Stimulated activated CD4-positive, alpha-beta T cell treated with anti-CD3 and anti-CD28 coated beads, Interleukin-1b, Interleukin-23, amount 100 ng/mL, for 48 hours (primary cell): ENCODE data around the gene KLHDC8A.

Experiments
- DNase-seq: peaks from one replicate; pipeline ENCODE4 v3.0.0-alpha.2; 2020

Gene KLHDC8A

GRCh38 chr1:205294175-205294917 is 62.4 kb downstream of the KLHDC8A start:
- DNase-seq, result no peak

- DNase-seq, result no peak
These were observed 63.2 kb downstream of the KLHDC8A start for GRCh38 chr1:205293350-205294074.

- DNase-seq, result no peak
These were observed 65.1 kb downstream of the KLHDC8A start for GRCh38 chr1:205291596-205291995.

- peak; percentile 80 for DNase-seq
These were observed 68.8 kb downstream of the KLHDC8A start for GRCh38 chr1:205287767-205288559.

- DNase-seq, result no peak
These were observed 69.6 kb downstream of the KLHDC8A start for GRCh38 chr1:205287076-205287475.

- DNase-seq, result peak; percentile 73
These were observed 70.3 kb downstream of the KLHDC8A start for GRCh38 chr1:205286335-205286950.
